ENCODE results near the gene CDKAL1.

CDKAL1 gene

DNA sequence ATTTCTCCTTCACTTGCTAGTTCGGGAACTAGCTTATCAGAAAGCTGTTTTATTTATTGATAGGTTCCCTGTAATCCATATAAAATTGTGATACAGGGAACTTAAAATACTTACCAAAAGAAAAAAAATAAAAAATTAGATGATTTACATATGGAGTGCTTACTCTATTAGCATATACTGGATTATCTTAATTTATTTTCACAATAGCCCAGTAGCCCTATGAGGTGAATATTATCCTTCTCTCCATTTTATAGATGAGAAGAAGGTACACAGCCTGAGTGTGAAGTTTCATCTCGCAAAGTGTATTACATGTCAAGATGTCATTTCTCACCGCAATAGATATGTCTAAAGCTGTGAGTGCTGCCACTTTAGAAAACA lies 463.5 kb downstream of the CDKAL1 start:
- no peak overlapping the region for H3K27ac ChIP-seq
- no peak for DNase-seq
- peaks cover 0 to 26% (median 5%) of the 10 kb centered on the region in 4 donors for H3K4me1 ChIP-seq

DNA sequence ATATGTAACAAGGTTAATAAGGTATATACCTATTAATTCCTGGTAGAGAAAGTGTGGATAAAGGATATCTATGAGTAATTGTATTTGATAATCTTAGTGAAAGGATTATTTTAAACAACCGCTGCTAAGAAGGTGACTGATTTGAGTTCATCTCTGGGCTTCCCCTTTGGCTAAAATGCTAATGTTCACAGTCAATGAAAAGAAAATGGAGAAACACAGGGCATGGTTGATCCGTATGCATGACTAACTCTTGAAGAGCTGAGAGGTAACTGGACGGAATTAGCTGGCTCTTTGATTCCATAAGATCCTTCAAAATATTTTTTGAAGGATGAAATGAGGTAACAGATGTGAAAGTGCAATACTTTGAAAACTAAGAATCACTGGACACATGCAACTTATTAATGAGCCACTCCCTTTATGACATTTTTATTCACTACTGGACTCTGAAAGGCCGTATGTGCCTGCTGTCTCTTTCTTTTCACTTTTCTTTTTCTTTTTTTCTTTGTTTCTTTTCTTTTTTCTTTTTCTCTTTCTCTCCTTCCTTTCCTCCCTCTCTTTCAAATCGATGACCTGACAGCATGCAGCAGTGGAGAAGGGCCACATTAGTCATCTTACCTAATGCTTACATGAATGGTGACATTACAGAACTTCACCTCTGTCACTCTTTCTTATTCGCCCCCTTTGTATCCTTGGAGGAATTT lies 464.6 kb downstream of the CDKAL1 start:
- Histone ChIP-seq H3K4me1 (peaks cover 0 to 29% (median 5%) of the 10 kb centered on the region in 4 donors), H3K9me3 (no peaks in the 10 kb centered on the region), H3K27ac (no peak overlapping the region), H3K27me3 (no peaks in the 10 kb centered on the region), H3K36me3 (peaks cover 0 to 8% (median 6%) of the 10 kb centered on the region in 3 donors), H3K4me3 (no peak overlapping the region)
- DNase-seq: no peak
- intact Hi-C loops (cut with DNase I; ENCODE audit: low total_unique reads): no loop called here
- TF ChIP-seq CTCF (IDR thresholded peaks at IDR 0.05): no peak

More for the DNA sequence above, 463.5 kb downstream of the CDKAL1 start:
- Histone ChIP-seq H3K36me3 (peaks cover 0 to 8% (median 6%) of the 10 kb centered on the region in 3 donors), H3K4me3 (no peak overlapping the region), H3K9me3 (no peaks in the 10 kb centered on the region), H3K27me3 (no peaks in the 10 kb centered on the region)
- intact Hi-C loops (cut with DNase I; ENCODE audit: low total_unique reads): no loop called here
- TF ChIP-seq CTCF (IDR thresholded peaks at IDR 0.05): no peak

GRCh38 chr6:21000331-21000801 lies 466.1 kb downstream of the CDKAL1 start:
- DNase-seq: no peak
- no peak overlapping the region for H3K4me3 ChIP-seq
- peaks cover 0 to 1% (median under 1%) of the 10 kb centered on the region in 3 donors for H3K36me3 ChIP-seq
- H3K27ac ChIP-seq: no peak overlapping the region
- H3K4me1 ChIP-seq: peaks cover 0 to 34% (median 5%) of the 10 kb centered on the region in 4 donors
- intact Hi-C loops (cut with DNase I; ENCODE audit: low total_unique reads): no loop called here
- no peaks in the 10 kb centered on the region for H3K9me3 ChIP-seq
- H3K27me3 ChIP-seq: no peaks in the 10 kb centered on the region
- TF ChIP-seq CTCF (IDR thresholded peaks at IDR 0.05): no peak

DNA sequence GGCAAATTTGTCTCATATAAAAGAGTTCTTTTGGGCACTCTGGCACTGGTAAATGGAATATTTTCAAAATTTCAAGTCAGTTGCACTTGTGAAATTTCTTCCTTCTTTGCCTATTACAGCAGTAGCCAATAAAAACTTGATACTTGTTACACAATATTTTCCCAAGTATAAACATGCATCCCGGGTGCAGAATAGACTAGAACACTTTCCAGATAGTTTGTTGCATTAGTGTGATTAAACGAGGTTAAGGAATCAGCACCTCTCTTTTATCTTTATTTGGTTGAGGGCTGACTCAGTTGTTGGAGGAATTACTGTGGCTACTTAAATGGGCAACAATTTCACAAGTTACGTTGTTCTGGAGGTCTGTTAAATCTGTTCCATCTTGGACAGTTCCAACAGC lies 467.5 kb downstream of the CDKAL1 start:
- Histone ChIP-seq H3K27ac (peak overlapping the region in 1 of 2 donors; percentile 19), H3K9me3 (no peaks in the 10 kb centered on the region), H3K4me3 (no peak overlapping the region), H3K4me1 (peaks cover 0 to 41% (median 5%) of the 10 kb centered on the region in 4 donors), H3K36me3 (no peaks in the 10 kb centered on the region), H3K27me3 (no peaks in the 10 kb centered on the region)
- no peak for DNase-seq
- no peak for TF ChIP-seq CTCF (IDR thresholded peaks at IDR 0.05)
- intact Hi-C loops (cut with DNase I; ENCODE audit: low total_unique reads): no loop called here

- Histone ChIP-seq H3K36me3 (no peaks in the 10 kb centered on the region), H3K27me3 (no peaks in the 10 kb centered on the region), H3K4me3 (no peak overlapping the region), H3K27ac (no peak overlapping the region), H3K4me1 (peaks cover 0 to 33% (median 5%) of the 10 kb centered on the region in 4 donors), H3K9me3 (no peaks in the 10 kb centered on the region)
- no peak for DNase-seq
- intact Hi-C loops (cut with DNase I; ENCODE audit: low total_unique reads): no loop called here
- no peak for TF ChIP-seq CTCF (IDR thresholded peaks at IDR 0.05)
These were observed 469.7 kb downstream of the CDKAL1 start for GRCh38 chr6:21003780-21004541.

Measured in tibial artery (tissue), 4 donors.